DMS 273 treated with DMSO at 0.1 percent for 48 hours (cell line): ENCODE measurements around the gene FREM2.

Experiments used
- DNase-seq: peaks from one replicate; lab custom pipeline; 2025; lab: John Stamatoyannopoulos, UW

FREM2 gene

GRCh38 chr13:38758277-38758676, 71.4 kb downstream of the FREM2 start:
- DNase-seq: no peak

- DNase-seq: no peak
These were observed 72.5 kb downstream of the FREM2 start for GRCh38 chr13:38759390-38759789.

- DNase-seq: no peak
These were observed 76.8 kb downstream of the FREM2 start for GRCh38 chr13:38763446-38764381.

GRCh38 chr13:38766799-38767198, 79.9 kb downstream of the FREM2 start:
- DNase-seq: no peak

- no peak for DNase-seq
These were observed 80.8 kb downstream of the FREM2 start for GRCh38 chr13:38767506-38768265.

- no peak for DNase-seq
These were observed 82.6 kb downstream of the FREM2 start for GRCh38 chr13:38769526-38769925.

GRCh38 chr13:38775085-38775484, 88.2 kb downstream of the FREM2 start:
- no peak for DNase-seq

GRCh38 chr13:38777347-38778119, 90.7 kb downstream of the FREM2 start:
- no peak for DNase-seq

GRCh38 chr13:38781539-38781938, 94.7 kb downstream of the FREM2 start:
- DNase-seq: no peak

GRCh38 chr13:38784036-38784880, 97.4 kb downstream of the FREM2 start:
- DNase-seq: no peak

GRCh38 chr13:38785042-38785441, 98.2 kb downstream of the FREM2 start:
- no peak for DNase-seq

GRCh38 chr13:38785490-38785889, 98.6 kb downstream of the FREM2 start:
- DNase-seq: no peak

GRCh38 chr13:38787550-38787949, 100.7 kb downstream of the FREM2 start:
- no peak for DNase-seq

GRCh38 chr13:38796890-38797289, 110.0 kb downstream of the FREM2 start:
- DNase-seq: no peak

GRCh38 chr13:38803531-38803930, 116.7 kb downstream of the FREM2 start:
- no peak for DNase-seq

- no peak for DNase-seq
These were observed 117.2 kb downstream of the FREM2 start for GRCh38 chr13:38804061-38804460.

GRCh38 chr13:38804536-38804935, 117.7 kb downstream of the FREM2 start:
- DNase-seq: no peak

GRCh38 chr13:38814331-38814730, 127.5 kb downstream of the FREM2 start:
- no peak for DNase-seq

GRCh38 chr13:38819053-38819452, 132.2 kb downstream of the FREM2 start:
- no peak for DNase-seq

- no peak for DNase-seq
These were observed 132.7 kb downstream of the FREM2 start for GRCh38 chr13:38819596-38819995.

- no peak for DNase-seq
These were observed 135.1 kb downstream of the FREM2 start for GRCh38 chr13:38821770-38822551.
